HG02763 (cell line): ENCODE measurements around the gene TUBE1.

Experiments
- ATAC-seq: cut with Tn5 transposase; IDR thresholded peaks from one replicate; pipeline ENCODE4 v1.9.1; 2021; ENCODE audit warnings: mild to moderate bottlenecking, moderate library complexity; ENCODE audit not compliant: unreplicated experiment

TUBE1 gene

DNA sequence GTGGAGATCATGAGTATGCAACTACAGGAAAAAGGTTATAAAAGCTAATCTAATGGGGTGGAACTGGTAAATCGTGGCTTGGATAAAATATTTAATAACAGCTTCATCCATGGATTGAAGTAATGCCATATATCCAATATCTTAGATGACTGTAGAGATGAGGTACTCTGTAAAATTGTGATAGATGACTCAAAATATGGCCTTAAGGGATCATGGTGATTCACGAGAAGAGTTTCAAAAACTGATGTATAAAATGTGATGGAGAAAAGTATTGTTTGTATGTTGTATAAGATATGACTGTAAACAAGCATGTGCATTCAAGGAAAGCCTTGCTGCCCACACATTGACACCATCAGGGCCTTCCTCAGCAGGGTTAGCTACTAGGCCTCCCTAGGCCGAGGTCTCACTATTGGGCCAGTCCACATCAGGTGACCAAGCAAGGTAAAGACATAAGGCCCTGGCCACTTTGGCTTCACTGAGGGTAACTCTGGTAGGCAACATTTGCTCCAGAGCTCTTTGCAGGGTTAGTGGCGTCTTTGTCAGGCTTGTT is 51.1 kb downstream of the TUBE1 start:
- no peak for ATAC-seq

DNA sequence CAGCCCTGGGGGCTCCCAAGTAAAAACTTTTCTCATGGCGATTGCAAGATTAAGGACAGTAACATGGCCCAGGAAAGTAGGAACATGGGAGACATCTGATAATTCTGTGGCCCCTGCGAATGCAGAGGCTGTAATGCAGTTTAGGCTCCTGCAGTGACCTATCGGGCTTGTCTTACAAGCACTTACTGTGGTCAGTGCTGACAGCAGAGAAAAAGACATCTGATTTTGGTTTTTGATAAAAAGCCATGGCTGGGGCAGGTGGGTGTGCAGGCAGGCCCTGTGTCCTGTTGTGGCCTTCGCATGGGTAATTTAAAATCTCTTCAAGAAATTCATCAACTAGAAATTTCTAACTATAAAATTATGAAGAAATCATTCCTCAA is 52.7 kb downstream of the TUBE1 start:
- ATAC-seq, result no peak

- no peak for ATAC-seq
Observed at GRCh38 chr6:112033791-112034615, 53.3 kb downstream of the TUBE1 start.

- ATAC-seq, result no peak
Observed at GRCh38 chr6:112032728-112033127, 54.6 kb downstream of the TUBE1 start.

DNA sequence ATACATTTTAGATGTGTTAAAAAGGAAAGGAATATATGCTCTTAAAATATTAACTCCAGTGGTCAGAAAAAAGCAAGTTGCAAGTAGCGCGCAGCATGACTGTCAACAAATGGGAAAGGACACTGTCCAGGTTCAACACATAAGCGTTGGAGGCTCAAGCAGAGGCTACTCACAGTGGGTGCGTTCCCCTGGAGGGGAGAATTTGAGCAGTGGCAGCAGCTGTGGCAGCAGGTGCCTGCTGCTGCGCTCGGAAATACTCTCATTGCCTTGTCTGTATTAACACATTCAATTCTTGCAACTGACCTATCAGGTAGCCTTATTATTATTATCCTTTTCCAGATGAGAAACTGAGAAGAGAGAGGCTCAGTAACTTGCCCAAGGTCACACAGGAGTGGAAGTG is 55.3 kb downstream of the TUBE1 start:
- ATAC-seq, result no peak

DNA sequence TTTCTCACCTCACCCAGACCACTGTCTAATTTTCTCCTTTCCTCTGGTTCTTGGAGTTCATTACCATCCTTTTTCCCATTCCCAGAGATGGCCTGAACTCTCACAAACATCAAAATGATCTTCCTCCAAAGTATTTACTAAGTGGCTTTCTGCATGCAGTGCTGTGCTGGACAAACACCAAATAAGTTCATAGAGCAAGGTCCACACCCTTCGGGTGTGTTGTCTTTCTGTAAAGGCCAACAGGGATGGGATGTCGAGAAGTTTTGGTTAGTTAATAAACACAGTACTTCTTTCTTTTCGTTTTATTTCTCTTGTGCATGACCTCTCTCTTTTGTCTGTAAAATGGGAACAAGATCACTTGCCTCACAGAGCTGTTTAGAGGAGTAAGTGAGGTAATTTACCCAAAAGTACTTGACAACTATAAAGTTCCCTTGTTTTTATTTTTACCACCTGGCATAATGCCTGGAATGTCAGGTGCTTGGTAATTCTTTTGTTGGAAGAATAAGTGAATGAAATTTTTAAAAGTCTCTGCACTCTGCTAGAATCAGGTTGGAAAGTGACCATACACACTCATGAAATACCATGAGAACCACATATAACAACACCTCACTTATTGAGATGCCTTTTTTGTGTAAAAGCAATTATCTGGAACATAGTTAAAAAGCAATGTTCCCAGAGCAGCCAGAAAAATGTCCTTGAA is 56.2 kb downstream of the TUBE1 start:
- no peak for ATAC-seq

DNA sequence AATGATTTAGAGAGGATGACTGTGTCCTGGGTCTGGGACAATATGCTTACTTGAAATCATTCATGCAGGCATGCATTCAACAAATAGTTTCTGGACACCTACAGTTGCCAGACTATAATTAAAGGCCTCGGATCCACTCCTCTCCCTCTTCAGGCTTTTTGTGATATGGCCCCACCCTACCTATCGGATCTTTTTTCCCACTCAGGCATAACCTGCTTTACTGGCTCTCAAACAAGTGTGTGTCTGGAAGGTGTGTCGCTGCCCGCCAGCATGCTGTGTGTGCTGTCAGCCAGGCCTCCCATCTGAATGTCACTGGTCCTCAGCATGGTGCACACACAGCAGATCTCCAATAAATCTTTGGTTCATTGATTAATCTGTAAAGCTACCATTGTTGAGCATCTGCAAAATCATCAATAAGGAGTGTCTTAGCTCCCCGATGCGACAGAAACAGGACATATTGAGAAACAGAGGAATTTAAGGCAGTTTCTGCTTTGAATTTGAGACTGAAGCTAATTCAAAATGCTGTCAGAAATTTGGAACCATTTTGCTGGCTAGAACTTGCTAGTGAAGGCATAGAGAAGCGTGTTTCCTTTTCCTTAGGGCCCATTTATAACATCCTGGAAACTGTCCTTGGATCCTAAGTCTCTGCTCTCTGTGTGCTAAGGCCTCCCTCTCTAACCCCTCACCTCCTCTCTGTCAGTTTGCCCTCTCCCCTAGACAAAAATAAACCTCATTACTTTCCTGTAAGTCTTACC is 56.9 kb downstream of the TUBE1 start:
- no peak for ATAC-seq

DNA sequence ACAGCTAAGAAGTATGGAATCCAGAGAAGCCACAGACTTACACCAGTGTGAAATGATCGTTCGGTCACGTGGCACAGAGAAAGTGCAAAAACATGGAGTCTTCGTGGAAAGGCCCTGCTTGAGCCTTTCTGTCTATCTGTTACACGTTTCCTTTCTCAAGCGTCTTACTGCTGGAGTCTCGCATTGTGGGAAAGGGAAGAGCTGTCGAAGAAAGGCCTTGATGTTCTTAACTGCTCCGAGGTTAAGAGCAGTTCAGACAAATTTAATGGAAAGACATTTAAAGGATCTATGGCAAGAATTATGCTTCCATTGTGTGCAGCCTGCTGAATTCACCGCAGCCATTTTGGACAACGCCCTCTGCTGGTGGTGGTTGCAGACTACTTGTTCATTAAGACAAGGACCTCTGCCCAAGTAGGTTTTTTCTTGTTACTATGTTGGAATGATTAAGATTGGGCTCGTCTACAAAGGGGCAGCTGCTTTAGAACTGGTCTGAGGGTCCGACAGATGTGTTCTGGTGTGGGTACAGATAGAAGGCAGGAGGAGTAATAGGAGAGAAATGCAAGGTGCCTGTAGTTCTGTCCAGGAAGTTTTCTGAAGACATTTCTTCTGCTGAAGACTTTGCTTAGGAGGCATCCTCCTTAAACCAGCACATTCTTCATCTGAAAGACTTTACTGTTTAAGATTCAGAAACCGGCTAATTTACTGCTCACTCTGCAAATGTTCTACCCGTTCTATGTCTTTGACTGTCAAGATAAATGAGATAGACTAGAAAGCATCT is 58.0 kb downstream of the TUBE1 start:
- no peak for ATAC-seq

GRCh38 chr6:112027942-112028674 is 59.2 kb downstream of the TUBE1 start:
- peak; percentile 63 for ATAC-seq

- ATAC-seq, result no peak
Observed at GRCh38 chr6:112026933-112027332, 60.3 kb downstream of the TUBE1 start.

DNA sequence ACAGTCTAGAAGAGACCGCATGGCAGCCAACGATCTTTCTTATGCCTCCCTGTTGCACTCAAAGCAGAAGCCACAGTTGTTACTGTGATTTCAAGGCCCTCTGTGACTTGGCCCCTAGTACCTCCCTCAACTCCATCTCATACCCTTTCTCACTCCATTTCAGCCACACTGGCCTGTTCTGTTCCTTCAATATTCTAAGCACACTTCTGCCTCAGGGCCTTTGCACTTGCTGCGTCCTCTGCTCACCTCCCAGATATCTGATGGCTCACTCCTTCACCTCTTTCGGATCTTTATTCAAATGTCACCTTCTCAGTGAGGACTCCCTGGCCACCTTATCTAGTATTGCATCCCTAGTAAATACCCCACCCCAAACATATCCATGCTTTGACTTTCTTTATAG is 62.8 kb downstream of the TUBE1 start:
- ATAC-seq, result no peak

DNA sequence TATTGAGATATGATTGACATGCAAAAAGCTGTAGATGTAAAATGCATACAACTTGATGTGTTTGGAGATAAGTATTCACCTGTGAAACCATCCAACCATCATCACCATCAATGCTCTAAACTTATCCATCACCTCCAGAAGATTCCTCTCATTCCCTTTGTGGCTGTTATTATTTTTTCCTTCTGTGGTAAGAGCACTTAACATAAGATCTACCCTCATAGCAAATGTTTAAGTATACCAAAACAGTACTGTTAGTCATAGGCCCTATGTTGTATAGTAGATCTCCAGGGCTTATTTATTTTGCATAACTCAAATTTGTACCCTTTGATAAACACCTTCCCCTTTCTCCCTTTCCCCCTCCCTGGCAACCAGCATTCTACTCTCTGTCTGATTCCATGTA is 64.5 kb downstream of the TUBE1 start:
- ATAC-seq, result no peak

- ATAC-seq, result no peak
Observed at GRCh38 chr6:112021691-112022310, 65.5 kb downstream of the TUBE1 start.
